Ramos (cell line): ENCODE data around the gene VANGL2.

ENCODE experiments used
- in situ Hi-C: fragments of 300-500 bp; cut with MboI; formaldehyde crosslinking; loops from one replicate; pipeline ENCODE4 v1.14.3; 2022; ENCODE audit warnings: low sequenced_read_pairs; ENCODE audit not compliant: unreplicated experiment

VANGL2 gene

GRCh38 chr1:160400223-160400645 is at the start of gene VANGL2:
Gene VANGL2, plus strand, starts transcription at chr1:160400564. Its CDS starts 15,274 bp downstream, at chr1:160415838.
- in situ Hi-C loops, result loop anchor here (25.0 kb wide), 2 partner anchors 562 to 987 kb away; partner anchors contain the start of gene ITLN2

- in situ Hi-C loops, result no loop called here
Observed at GRCh38 chr1:160351629-160352028, 48.7 kb upstream of the VANGL2 start.

GRCh38 chr1:160352555-160352954 is 47.8 kb upstream of the VANGL2 start:
- in situ Hi-C loops, result no loop called here

GRCh38 chr1:160353223-160353622 is 47.1 kb upstream of the VANGL2 start:
- in situ Hi-C loops, result no loop called here

- in situ Hi-C loops, result no loop called here
Observed at GRCh38 chr1:160354388-160354985, 45.9 kb upstream of the VANGL2 start.

- in situ Hi-C loops, result no loop called here
Observed at GRCh38 chr1:160357286-160358002, 42.9 kb upstream of the VANGL2 start.

- in situ Hi-C loops, result no loop called here
Observed at GRCh38 chr1:160358073-160358472, 42.3 kb upstream of the VANGL2 start.

- in situ Hi-C loops, result no loop called here
Observed at GRCh38 chr1:160359559-160360226, 40.7 kb upstream of the VANGL2 start.

- in situ Hi-C loops, result no loop called here
Observed at GRCh38 chr1:160360227-160360695, 40.1 kb upstream of the VANGL2 start.

- in situ Hi-C loops, result no loop called here
Observed at GRCh38 chr1:160361199-160361598, 39.2 kb upstream of the VANGL2 start.

- in situ Hi-C loops, result no loop called here
Observed at GRCh38 chr1:160361814-160362167, 38.6 kb upstream of the VANGL2 start.

- in situ Hi-C loops, result no loop called here
Observed at GRCh38 chr1:160362168-160362957, 38.0 kb upstream of the VANGL2 start.

- in situ Hi-C loops, result no loop called here
Observed at GRCh38 chr1:160363010-160363409, 37.4 kb upstream of the VANGL2 start.

GRCh38 chr1:160363951-160364735 is 36.2 kb upstream of the VANGL2 start:
- in situ Hi-C loops, result no loop called here

- in situ Hi-C loops, result no loop called here
Observed at GRCh38 chr1:160365325-160365724, 35.0 kb upstream of the VANGL2 start.

- in situ Hi-C loops, result no loop called here
Observed at GRCh38 chr1:160366731-160367515, 33.4 kb upstream of the VANGL2 start, which contains the start of gene NHLH1. Gene NHLH1, plus strand, starts transcription at chr1:160367071. Its CDS starts 3,661 bp downstream, at chr1:160370732.

- in situ Hi-C loops, result no loop called here
Observed at GRCh38 chr1:160367516-160367900, 32.9 kb upstream of the VANGL2 start.

- in situ Hi-C loops, result no loop called here
Observed at GRCh38 chr1:160367934-160368923, 32.1 kb upstream of the VANGL2 start.
